GM12865 (cell line): ENCODE measurements around the gene TTC8.
"Not testable (repeated sequence)": the region's sequence is repeated elsewhere in the genome, so short reads cannot be mapped to it uniquely, and the experiment has no call there.

Experiments used
- DNase-seq: peaks from one replicate; pipeline ENCODE4 v3.0.0; 2010; ENCODE audit warnings: low read depth
- H3K4me3 ChIP-seq: 2 replicates; pipeline ENCODE4 v1.5.1; 2011; ENCODE audit warnings: mild to moderate bottlenecking, low read depth, low read length, control low read depth
- CTCF ChIP-seq: IDR thresholded peaks from 2 replicates; pipeline ENCODE4 v1.5.1; 2011; ENCODE audit warnings: low read length, control low read depth, low read depth, inconsistent platforms; ENCODE audit not compliant: insufficient read depth; ENCODE audit errors: missing control alignments

TTC8 gene

DNA sequence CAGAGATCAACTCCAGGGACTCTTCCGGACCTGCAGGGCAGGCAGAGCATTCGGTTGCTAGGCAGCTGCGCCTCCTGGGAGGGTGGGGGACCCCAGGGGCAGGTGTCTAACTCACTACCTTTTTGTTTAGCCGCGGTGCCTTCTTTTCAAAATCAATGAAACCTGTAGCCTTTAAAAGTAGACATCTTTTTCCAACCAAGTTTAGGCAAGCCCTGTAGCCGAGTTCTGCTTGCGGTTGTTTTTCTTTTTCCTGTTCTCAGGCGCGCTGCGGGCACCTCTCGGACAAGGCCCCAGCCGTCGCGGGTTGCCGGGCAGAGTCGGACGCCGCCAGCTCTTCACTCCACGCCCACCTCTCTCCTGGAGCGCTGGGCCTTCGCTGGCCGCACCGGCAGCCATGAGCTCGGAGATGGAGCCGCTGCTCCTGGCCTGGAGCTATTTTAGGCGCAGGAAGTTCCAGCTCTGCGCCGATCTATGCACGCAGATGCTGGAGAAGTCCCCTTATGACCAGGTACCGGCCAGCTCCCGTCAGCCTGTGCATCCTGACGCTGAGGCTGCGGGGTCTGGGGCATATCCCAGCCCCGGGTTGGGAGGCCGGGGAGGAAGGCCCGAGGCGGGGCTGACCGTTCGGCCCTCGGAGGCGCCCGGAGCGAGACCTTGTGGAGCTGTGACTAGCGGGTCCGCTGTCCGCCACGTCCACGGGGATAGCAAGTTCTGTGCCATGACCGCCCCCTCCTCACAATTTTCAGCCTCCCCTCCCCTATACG, at the start of gene TTC8:
Gene TTC8, plus strand, starts transcription at position 338 of the 764 bp plus-strand sequence. Its CDS starts 57 bp downstream, at position 395.
- peak within 1 kb of the TSS; percentile 72 for H3K4me3 ChIP-seq
- TF ChIP-seq CTCF = no peak
- DNase-seq = peak; percentile 92

DNA sequence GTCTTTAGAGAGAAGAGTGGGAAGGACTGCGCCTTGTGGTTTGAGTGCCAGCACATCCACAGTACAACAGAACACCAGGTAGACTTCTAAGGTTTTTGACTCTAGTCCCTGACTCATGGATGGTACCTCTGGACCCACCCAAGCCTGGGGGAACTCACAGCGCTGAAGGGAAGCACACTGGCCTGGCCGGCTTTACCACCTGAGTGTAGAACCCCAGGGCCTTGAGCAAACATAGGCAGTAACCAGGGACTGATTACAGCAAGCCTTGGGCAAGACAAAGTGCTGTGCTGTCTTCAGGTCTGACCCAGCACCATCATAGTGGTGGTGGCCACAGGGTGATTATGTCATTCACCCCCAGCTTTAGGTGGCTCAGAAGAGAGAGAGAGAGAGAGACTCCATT, 48.9 kb upstream of the TTC8 start:
- no peak overlapping the region for H3K4me3 ChIP-seq
- no peak for TF ChIP-seq CTCF
- no peak for DNase-seq

DNA sequence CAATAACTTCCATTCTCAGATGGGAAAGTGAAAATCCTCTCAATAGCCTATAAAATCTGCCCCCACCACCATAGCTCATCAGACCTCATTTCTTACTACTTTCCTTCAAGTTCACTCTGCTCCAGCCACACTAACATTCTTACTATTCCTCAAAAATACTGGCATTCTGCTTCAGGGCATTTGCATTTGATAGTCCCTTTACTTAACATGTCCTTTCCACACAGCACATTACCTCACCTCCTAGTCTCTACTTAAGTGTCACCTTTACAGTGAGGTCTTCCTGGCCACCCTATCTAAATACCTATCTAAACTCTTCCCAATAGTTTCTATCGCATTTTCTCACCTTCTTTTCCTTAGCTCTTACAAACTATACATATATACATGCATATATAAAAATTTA, 38.5 kb upstream of the TTC8 start:
- H3K4me3 ChIP-seq = no peak overlapping the region
- no peak for DNase-seq
- TF ChIP-seq CTCF = no peak

GRCh38 chr14:88786715-88787114, 37.7 kb upstream of the TTC8 start:
- H3K4me3 ChIP-seq = no peak overlapping the region
- no peak for TF ChIP-seq CTCF
- no peak for DNase-seq

GRCh38 chr14:88789573-88789972, 34.9 kb upstream of the TTC8 start:
- DNase-seq = not testable (repeated sequence)

GRCh38 chr14:88790501-88791251, 33.8 kb upstream of the TTC8 start:
- no peak overlapping the region for H3K4me3 ChIP-seq
- TF ChIP-seq CTCF = no peak
- DNase-seq = no peak

More at GRCh38 chr14:88789573-88789972, 34.9 kb upstream of the TTC8 start:
- not testable (repeated sequence) for H3K4me3 ChIP-seq

DNA sequence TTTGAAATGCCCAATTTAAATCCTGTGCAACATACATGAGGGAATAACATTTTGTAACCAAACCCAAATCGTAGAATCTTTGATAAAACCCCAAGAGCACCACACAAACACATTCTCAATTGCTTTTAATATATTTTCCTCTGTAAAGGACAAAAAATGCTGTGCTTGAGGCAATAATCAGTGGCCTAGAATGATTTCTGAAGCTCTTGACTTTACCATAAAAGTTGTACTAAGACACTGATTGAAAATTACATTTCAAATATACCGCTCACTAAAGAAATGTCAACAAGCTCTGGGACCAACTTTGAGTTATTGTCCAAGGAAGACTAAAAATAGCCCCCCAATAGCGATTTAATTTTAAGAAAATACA, 33.2 kb upstream of the TTC8 start:
- no peak for TF ChIP-seq CTCF
- no peak overlapping the region for H3K4me3 ChIP-seq
- no peak for DNase-seq
